ENCODE data around the gene ACSL3.

- TF ChIP-seq POLR2A (IDR thresholded peaks at IDR 0.05): no peak
- TF ChIP-seq, protein P1, sequence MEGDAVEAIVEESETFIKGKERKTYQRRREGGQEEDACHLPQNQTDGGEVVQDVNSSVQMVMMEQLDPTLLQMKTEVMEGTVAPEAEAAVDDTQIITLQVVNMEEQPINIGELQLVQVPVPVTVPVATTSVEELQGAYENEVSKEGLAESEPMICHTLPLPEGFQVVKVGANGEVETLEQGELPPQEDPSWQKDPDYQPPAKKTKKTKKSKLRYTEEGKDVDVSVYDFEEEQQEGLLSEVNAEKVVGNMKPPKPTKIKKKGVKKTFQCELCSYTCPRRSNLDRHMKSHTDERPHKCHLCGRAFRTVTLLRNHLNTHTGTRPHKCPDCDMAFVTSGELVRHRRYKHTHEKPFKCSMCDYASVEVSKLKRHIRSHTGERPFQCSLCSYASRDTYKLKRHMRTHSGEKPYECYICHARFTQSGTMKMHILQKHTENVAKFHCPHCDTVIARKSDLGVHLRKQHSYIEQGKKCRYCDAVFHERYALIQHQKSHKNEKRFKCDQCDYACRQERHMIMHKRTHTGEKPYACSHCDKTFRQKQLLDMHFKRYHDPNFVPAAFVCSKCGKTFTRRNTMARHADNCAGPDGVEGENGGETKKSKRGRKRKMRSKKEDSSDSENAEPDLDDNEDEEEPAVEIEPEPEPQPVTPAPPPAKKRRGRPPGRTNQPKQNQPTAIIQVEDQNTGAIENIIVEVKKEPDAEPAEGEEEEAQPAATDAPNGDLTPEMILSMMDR (IDR thresholded peaks at IDR 0.05): no peak
- TF ChIP-seq POLR2AphosphoS5 (IDR thresholded peaks at IDR 0.05): no peak
Measured at GRCh38 chr2:222984908-222985307, 124.1 kb downstream of the ACSL3 start.

All from prostate gland (tissue), 2 donors.